HG03066 (cell line): ENCODE measurements around the gene PREB.

Source experiments
- ATAC-seq: cut with Tn5 transposase; IDR thresholded peaks from one replicate; pipeline ENCODE4 v1.9.1; 2021; ENCODE audit warnings: low read depth; ENCODE audit not compliant: unreplicated experiment

Gene PREB

DNA sequence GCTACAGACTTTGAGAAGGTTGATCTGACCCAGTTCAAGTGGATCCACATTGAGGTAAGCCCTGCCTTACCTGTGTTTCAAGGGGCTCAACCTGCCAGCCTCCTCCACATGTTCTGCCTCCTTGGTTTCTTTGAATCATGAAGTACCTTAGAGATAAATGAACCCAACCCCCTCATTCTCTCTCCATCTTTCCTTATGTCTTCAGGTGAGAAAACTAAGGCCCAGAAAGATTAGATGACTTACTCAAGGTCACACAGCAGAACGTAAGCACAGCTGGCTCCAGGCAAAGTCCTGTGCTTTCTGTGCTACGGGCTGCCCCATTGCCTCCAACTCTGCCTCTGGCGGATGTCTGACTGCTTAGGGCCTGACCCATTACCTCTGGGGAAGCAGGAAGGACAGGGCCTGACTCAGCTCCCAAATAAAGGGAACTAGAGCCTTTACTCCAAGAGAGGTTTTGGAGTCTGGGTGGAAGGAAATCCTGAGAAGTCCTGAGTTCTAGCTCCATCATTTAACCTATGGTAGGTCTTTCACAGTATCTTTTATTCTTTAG lies 37.6 kb downstream of the PREB start:
- no peak for ATAC-seq

DNA sequence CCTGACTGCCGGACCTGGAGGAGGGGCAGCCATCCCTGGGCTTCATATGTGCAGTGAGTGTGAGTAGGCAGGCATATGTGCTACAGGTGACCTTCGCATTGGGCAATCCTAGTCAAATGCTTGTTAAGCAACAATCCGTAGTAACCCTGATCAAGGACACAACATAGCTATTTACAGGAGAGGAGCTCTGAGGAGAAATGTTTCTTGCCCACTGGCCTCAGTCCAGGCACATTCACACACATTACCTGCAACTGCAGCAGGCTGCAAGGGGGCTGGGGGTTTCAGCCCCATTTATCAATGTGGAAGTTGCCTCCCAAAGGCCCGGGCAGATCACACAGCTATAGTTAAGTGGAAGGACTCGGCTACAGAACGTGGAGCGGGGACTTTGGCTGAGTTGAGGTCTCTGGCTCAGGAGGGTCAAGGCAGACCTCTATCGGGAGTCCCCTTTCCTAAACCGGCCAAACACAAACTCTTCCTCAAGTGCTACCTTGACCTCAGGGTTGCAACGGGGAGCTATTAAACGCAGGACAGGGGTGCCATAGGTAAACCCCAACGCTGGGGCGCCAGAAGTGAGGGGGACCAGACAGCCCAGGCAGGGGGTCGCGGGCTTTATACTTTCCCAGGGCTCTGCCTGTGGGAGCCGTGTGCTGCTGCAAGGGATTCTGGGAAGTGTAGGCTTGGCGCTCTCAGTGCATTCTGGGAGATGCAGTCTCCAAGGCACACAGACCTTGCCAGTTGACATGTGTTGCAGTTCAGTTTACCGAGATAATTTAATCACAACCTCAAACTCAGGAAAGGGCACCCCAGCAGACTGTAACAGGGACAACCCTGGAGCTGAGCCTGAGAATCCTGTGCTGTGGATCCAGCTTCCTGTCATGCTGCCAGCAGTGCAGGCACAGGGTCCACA lies 38.4 kb downstream of the PREB start:
- no peak for ATAC-seq

DNA sequence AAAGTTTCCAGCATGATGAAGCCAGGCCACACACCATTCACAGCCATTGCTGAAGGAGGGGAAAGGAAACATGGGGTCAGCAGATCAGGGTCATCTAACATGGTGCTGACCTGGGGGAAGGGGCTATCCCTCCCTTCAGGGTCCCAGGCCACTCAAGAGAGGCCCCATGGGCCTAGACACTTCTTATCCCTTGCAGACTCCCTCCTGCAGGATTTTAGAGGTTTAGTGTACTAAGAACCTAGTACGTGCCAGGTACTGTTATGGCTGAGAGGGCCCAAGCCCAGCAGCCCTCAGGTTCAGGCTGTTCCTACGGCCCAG lies 39.0 kb downstream of the PREB start:
- no peak for ATAC-seq

DNA sequence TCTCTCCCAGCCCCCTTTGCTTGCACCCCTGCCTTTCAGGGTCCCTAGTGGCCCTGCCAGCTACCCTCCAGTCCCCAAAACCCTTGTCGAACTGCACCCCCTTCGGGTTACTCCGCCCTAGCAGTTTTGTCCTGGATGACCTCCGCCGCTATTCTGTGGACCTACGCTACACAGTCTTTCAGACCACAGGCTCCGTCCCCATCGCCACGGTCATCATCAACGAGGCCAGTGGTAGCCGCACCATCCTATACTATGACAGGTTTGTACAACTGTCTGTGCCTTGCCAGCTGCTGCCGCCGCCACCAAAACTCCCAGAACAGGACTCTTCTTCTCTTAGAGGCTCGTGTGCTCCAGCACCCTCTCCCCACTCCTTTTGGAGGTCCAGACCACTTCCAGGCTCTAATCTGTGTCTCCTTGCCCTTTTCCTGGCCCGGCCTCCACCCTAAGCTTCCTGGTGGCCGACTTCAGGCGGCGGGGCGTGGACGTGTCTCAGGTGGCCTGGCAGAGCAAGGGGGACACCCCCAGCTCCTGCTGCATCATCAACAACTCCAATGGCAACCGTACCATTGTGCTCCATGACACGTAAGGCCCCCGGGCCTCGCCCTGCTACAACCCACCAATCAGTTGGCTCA lies 40.0 kb downstream of the PREB start:
- no peak for ATAC-seq

DNA sequence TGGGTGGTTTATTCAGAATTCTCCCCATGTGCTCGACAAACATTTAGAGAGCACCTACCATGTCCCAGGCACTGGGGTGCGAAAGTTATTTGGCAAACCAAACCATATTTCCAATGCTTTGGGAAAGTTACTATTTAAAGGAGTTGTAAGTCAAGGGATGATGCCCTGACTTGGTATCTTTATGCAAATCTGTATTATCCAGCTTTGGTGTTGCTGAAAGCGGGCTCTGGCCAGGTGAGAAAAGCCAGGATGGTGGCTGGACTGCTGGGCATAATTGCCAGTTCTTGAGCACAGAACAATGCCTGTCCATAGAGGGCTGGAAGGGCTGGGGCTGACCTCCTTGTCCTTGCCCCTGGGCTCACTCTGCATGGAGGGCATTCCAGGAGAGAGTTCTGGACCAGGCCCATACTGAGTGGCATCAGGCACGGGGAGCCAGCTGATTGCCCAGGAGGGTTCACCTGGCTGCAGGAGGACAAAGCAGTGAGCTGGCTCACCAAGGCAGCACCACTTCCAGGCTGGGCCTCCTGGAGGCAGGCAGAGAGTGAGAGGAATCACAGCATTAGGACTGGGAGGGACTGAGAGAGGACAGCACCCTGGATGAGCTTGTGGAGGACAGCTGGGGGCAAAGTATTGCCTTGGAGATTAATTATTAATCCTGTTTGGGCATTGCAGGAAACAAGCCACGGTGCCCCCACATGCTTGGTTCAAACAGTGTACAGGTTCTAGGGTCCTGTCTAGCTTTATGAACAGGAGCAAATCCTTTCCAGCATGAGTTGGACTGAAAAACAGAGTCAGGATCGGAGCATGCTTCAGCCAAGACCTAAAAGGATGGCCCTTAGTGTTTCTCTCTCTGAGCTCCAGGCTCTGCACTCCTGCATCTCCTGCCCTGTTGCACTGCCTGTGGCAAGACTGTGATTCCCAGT lies 40.7 kb downstream of the PREB start:
- no peak for ATAC-seq

DNA sequence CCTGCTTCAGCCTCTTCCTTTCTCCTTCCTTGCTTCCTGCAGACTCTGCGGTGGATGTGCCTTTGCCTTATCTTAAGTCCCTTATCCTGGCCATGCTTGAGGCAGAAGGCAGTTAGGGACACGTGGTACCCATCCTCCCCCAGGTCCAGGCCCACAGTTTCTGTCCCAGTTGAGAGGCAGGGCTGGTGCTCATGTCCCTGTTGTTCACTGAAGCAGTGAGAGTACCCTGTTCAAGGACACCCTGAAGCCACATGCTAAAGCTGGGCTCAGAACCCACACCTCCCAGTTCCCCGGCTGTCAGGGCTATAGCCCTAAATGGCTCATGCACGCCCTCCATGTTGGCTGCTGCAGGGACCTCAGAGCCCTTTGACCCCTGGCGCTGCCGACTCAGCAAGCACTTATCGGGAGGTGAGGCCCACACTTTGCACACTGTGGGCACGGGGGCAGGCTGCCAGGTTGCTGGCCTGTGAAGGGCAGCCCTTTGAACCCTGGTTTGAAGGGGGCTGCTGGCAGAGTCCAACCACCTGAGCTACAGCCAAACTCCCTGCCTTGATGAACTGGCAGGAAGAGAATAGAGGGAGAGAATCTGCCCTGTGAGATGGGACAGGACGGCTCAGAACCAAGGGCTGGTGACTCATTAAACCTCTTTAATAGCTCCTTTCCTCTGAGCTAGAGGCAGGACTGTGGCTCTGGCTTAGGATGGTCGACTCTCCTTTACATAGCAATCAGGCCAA lies 41.6 kb downstream of the PREB start:
- ATAC-seq = no peak

DNA sequence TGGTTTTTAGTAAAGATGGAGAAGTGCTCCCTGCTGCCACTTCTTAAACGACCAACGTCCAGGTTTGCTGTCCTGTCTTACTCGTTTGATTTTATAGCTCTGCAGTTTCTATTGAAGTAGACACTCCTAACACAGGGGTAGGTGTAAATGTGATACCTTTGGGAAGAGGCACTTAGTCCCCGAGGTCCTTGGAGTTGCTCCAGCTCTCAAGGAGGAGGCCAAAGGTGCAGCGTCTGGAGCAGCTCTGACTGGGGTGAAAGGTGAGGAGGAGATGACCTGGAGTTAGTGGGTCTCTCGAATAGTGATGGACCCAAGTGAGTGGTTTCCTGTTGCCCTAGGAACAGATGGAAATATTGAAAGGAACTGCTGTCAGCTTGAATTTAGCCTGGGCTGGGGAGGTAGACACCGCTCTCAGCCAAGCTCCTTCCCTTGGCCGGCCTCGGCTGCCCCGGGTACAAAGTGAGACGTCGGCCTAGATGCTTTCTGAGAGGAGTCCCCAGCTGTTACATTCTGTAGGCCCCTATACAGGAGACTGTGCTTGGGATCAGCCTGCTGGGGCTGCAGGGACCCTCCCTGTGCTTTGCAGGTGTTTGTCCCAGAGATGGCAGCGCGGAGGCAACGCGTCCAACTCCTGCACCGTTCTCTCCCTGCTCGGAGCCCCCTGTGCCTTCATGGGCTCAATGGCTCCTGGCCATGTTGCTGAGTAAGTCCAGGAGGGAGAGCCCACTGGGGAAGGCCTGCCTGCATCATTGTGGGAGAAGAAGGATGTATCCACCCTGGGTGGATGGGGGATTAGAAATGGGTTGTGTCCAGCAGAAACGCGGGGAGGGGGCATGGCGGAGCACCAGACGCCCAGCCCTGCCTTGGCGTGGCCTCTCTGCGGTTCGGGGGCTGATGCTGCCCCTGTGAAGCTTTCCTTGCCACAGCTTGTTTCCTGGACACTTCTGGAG lies 42.4 kb downstream of the PREB start:
- no peak for ATAC-seq

DNA sequence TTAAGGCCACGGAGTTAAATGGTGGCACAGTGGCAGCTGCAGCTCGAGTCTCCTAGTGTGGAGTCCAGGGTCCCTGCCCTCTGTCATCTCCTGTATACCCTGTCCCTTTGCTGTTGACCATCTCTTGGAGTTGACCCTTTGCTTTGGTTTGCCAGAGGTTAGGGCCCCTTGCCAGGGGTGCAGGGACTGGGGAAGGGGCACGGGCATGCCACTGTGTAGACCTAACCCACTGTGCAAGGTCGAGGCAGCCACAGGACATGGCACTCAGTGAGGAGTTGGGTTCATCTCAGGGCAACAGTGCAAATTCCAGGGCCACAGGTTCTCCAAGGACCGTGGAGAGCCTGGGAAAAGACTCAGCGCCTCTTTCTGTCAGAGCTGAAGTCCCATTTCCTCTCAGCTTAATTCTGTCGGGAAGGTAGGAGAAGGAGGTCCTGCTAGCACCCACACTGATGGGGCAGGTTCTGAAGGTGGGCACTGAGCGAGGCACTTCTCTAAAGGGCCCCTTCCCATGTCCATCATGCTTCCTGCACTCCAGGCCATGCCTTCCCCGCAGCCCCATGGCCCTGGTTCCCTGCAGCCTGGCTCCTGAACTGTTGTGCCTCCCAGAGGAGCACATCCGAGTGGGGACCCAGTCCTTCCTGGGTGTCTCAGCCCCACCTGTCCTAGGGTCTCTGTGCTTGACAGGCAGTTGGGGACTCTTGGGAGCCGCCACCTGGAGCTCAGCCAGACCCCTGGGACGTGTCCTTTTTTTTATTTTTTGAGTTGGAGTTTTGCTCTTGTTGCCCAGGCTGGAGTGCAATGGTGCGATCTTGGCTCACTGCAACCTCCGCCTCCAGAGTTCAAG lies 45.1 kb downstream of the PREB start:
- no peak for ATAC-seq

DNA sequence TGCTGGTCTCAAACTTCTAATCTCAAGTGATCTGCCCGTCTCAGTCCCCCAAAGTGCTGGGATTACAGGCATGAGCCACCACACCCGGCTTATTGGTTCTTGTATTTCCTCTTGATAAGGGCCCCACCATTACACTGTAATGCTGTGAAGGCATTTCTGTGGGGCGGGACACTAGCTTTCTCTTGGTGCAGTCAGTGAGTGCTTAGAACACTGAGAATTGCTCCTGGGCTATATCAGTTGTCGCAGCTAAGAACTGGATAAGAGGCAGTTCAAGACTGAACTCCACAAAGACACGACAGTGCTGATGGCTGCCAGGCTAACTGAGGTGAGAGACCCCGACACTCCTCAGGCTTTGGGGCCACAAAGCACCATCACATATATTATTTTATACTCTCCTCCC lies 45.8 kb downstream of the PREB start:
- ATAC-seq = no peak

DNA sequence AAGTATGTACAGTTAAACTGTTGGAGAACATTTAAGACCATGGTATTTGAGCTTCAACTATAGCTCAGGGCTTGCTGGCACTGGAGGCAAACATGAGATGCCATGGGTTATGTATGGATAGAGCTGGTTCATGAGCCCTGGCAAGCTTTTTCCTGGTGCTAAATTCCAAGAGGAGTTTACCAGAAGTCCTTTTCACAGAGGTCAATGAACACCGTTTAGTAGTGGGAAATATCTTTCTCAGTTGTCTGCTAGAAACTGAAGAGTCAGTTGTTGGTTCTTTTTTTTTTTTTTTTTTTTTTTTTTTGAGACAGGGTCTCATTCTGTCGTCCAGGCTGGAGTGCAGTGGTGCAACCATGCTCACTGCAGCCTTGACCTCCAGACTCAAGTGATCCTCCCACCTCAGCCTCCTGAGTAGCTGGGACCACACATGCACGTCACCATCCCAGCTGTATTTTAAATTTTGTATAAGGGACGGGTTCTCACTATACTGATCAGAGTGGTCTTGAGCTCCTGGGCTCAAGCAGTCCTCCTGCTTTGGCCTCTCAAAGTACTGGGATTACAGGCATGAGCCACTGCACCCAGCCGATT lies 46.5 kb downstream of the PREB start:
- no peak for ATAC-seq

DNA sequence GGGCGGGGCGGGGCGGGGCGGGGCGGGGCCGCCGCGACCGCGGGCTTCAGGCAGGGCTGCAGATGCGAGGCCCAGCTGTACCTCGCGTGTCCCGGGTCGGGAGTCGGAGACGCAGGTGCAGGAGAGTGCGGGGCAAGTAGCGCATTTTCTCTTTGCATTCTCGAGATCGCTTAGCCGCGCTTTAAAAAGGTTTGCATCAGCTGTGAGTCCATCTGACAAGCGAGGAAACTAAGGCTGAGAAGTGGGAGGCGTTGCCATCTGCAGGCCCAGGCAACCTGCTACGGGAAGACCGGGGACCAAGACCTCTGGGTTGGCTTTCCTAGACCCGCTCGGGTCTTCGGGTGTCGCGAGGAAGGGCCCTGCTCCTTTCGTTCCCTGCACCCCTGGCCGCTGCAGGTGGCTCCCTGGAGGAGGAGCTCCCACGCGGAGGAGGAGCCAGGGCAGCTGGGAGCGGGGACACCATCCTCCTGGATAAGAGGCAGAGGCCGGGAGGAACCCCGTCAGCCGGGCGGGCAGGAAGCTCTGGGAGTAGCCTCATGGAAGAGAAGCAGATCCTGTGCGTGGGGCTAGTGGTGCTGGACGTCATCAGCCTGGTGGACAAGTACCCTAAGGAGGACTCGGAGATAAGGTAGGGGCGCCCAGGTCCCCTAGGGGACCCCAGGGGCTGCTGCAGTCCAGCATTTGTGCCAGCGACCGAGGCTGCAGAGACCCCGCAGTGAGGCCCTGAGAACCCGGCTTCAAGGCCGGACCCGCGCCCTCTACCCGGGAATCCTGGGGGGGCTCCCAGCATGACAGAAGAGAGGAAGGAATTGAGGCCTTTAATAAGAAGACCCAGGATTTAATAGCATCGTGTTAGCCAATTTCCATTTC lies 47.5 kb downstream of the PREB start, which contains the start of gene KHK:
KHK (plus strand) TSS at position 49 of the 870 bp plus-strand sequence; CDS start at position 537, 488 bp downstream.
- peak; percentile 14 for ATAC-seq

DNA sequence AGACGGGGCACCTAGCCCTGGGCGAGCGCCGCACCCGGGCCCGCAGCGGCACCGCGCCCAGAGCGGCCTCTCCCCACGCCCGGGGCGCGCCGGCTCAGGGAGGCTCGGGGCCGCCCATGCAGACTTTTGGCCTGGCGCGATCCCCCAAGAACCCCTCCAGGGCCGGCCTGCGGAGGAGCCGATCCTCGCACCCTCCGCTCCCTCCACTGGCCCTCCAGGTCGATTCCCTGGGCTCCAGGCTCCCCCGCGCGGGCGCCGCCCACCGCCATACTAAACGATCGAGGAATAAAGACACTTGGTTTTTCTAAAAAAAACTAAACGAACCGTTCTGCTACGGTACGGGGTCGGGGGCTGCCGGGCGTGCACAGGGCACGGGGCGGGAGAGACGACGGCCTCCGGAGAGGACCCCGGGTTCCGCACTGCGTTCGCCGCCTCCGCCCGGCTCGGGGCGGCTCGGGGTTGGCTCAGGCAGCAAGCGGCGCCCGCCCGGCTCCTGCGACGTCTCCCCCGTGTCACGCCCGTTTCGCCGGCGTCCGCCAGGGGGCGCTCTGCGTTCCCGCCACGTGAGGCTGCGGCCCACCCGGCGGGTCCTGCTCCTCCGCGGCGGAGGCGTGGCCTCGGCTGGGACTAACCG lies 48.2 kb downstream of the PREB start:
- peak; percentile 63 for ATAC-seq

DNA sequence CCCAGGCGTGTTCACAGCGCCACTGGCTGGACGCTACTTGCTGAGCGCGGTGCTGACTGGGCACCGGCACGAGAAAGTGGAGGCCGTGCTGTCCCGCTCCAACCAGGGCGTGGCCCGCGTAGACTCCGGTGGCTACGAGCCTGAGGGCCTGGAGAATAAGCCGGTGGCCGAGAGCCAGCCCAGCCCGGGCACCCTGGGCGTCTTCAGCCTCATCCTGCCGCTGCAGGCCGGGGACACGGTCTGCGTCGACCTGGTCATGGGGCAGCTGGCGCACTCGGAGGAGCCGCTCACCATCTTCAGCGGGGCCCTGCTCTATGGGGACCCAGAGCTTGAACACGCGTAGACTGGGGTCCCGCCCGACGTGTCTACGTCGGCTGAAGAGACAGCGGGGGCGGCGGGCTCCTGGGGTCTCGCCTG lies 48.8 kb downstream of the PREB start:
- peak; percentile 15 for ATAC-seq

DNA sequence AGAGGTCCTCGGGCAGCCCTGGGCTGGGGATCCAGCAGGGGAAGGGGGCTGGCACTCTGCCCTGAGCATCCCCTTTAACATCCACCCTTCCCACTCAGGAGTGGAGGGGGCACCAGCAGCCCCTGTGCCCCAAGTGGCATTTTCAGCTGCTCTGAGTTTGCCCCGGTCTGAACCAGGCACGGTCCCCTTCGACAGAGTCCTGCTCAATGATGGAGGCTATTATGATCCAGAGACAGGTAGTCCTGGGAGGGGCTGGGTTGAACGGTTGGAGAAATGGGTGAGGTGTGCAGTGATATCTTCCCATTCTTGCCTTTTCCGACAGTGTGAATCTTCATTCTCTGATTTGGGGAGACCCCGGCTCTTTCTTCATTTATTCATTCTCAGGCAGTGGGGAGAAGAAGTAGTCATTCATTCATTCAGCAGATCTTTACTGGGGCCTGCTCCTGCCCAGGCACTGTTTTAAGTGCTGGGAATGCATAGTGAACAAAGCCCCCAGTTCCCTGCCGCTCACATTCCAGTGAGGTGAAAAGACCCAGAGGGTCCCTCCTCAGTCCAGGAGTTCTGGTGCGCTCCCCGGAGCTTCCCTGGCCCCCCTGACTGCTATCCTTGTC lies 49.3 kb downstream of the PREB start:
- no peak for ATAC-seq

DNA sequence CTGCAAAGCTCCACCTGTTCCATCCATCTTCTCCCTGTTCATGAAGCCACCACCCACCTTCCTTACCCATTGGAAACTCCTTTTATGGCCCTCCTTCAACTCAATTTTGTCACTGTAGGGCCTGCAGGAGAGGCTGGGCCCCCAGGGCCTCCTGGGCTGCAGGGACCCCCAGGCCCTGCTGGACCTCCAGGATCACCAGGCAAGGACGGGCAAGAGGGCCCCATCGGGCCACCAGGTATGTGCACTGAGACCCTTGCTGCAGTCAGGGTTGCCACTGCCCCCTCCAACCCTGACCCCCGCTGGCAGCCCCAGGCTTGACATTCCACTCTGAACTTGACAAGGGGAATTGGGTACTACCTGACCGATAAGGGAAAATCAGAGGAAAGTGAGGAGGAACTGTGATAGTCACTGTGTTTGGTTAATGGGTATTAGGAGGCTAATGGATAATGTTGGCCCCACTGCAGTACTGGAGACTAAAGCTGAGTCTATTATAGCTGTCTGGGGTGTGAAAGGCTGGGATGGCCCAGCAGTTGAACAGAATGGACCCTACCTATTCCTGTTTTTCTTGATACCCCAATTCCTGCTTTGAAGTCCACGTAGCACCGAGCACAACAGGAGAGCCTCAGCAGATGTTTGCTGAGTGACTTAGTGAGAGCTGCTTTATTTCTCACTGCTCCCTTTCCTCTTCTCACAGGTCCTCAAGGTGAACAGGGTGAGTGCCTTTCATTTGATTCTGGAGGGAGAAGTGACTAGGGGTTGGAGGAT lies 50.0 kb downstream of the PREB start:
- ATAC-seq = no peak
